GM23338 (cell line): ENCODE measurements around the gene TAS2R4. TPM values are rescaled to one million over a fixed set of nuclear protein-coding genes. Genes with fewer than 3 reads are reported as not detected.
"Not testable (repeated sequence)": the region's sequence is repeated elsewhere in the genome, so short reads cannot be mapped to it uniquely, and the experiment has no call there.

Experiments used
- ATAC-seq: fragments of 200-7000 bp; cut with Tn5 transposase; 3 replicates; pipeline ENCODE4 v1.9.1; 2020
- DNase-seq: peaks from one replicate; pipeline ENCODE4 v3.0.0-alpha.2; 2015; ENCODE audit warnings: low spot score
- H2AFZ ChIP-seq: fragments of 200-600 bp; sonication (generic); 2 replicates; pipeline ENCODE4 v1.8.0; 2016; ENCODE audit warnings: antibody characterized with exemption, mild to moderate bottlenecking, moderate library complexity
- H3F3A ChIP-seq: fragments of 200-600 bp; sonication (generic); replicated peaks from 2 replicates; pipeline ENCODE4 v1.8.0; 2017; ENCODE audit warnings: antibody characterized with exemption, mixed run types, low read depth
- H3K27ac ChIP-seq: fragments of 200-600 bp; sonication (generic); 2 replicates; pipeline ENCODE4 v1.6.1; 2016; ENCODE audit warnings: low read depth
- H3K27me3 ChIP-seq: fragments of 200-600 bp; sonication (generic); 2 replicates; pipeline ENCODE4 v1.8.0; 2016; ENCODE audit warnings: mild to moderate bottlenecking, mixed run types, moderate library complexity; ENCODE audit not compliant: insufficient read depth
- H3K36me3 ChIP-seq: fragments of 200-600 bp; sonication (generic); 2 replicates; pipeline ENCODE4 v1.8.0; 2016; ENCODE audit warnings: mild to moderate bottlenecking; ENCODE audit not compliant: insufficient read depth
- H3K4me1 ChIP-seq: fragments of 200-600 bp; sonication (generic); 2 replicates; pipeline ENCODE4 v1.8.0; 2016; ENCODE audit warnings: mild to moderate bottlenecking, moderate library complexity; ENCODE audit not compliant: insufficient read depth
- H3K4me2 ChIP-seq: fragments of 200-600 bp; sonication (generic); 2 replicates; pipeline ENCODE4 v1.7.1; 2017; ENCODE audit warnings: mixed run types
- H3K4me3 ChIP-seq: fragments of 200-600 bp; sonication (generic); 2 replicates; pipeline ENCODE4 v1.6.1; 2016; ENCODE audit warnings: mixed run types
- H3K79me2 ChIP-seq: fragments of 200-600 bp; sonication (generic); replicated peaks from 2 replicates; pipeline ENCODE4 v1.8.0; 2017; ENCODE audit warnings: mild to moderate bottlenecking; ENCODE audit not compliant: insufficient read depth
- H3K9me2 ChIP-seq: fragments of 200-600 bp; sonication (generic); 2 replicates; pipeline ENCODE4 v1.8.0; 2017; ENCODE audit not compliant: insufficient read depth
- H4K20me1 ChIP-seq: fragments of 200-600 bp; sonication (generic); replicated peaks from 2 replicates; pipeline ENCODE4 v1.8.0; 2017; ENCODE audit warnings: mild to moderate bottlenecking; ENCODE audit not compliant: insufficient read depth
- H3K27ac Mint-ChIP-seq: 2 replicates; pipeline ENCODE4 v1.8.0; 2020; ENCODE audit warnings: inconsistent platforms, mild to moderate bottlenecking, moderate library complexity, mixed read lengths
- H3K27me3 Mint-ChIP-seq: 3 replicates; pipeline ENCODE4 v1.8.0; 2022; ENCODE audit warnings: low read depth, mild to moderate bottlenecking, moderate library complexity, mixed read lengths, inconsistent platforms; ENCODE audit not compliant: insufficient read depth, poor library complexity
- H3K36me3 Mint-ChIP-seq: 3 replicates; pipeline ENCODE4 v1.8.0; 2021; ENCODE audit warnings: low read depth, mild to moderate bottlenecking, inconsistent platforms, moderate library complexity, mixed read lengths
- H3K4me1 Mint-ChIP-seq: 3 replicates; pipeline ENCODE4 v1.8.0; 2020; ENCODE audit warnings: mild to moderate bottlenecking, inconsistent platforms, mixed read lengths
- H3K4me3 Mint-ChIP-seq: 3 replicates; pipeline ENCODE4 v1.8.0; 2021; ENCODE audit warnings: moderate library complexity, mild to moderate bottlenecking, inconsistent platforms, mixed read lengths
- H3K9me3 Mint-ChIP-seq: 3 replicates; pipeline ENCODE4 v1.8.0; 2020; ENCODE audit warnings: moderate library complexity, mild to moderate bottlenecking, inconsistent platforms, mixed read lengths
- CREB1 ChIP-seq: fragments of 250-450 bp; sonication (Bioruptor Pico); IDR thresholded peaks from 2 replicates; pipeline ENCODE4 v1.5.0; 2020; ENCODE audit warnings: low read depth, mild to moderate bottlenecking, moderate library complexity
- EZH2phosphoT487 ChIP-seq: fragments of 200-600 bp; sonication (generic); IDR thresholded peaks from one replicate; pipeline ENCODE4 v1.8.1; 2018; ENCODE audit warnings: antibody characterized with exemption; ENCODE audit not compliant: unreplicated experiment
- REST ChIP-seq: IDR thresholded peaks from one replicate; pipeline ENCODE4 v1.6.1; 2018; ENCODE audit warnings: antibody characterized with exemption; ENCODE audit not compliant: unreplicated experiment
- ZNF114 ChIP-seq: fragments of 250-450 bp; sonication (Bioruptor Pico); IDR thresholded peaks from 2 replicates; pipeline ENCODE4 v1.5.0; 2020; ENCODE audit warnings: mild to moderate bottlenecking, moderate library complexity
- ZNF462 ChIP-seq: fragments of 250-450 bp; sonication (Bioruptor Pico); IDR thresholded peaks from 2 replicates; pipeline ENCODE4 v1.5.0; 2020; ENCODE audit warnings: mild to moderate bottlenecking, moderate library complexity
- polyA plus RNA-seq: library from polyadenylated mRNA; unstranded; fragments of >200 nt; fragmentation: Nextera tagmentation; extraction: Ambion mirVana; gene quantifications from 2 replicates; pipeline ENCODE4 v1.2.1, GENCODE V29; 2016
- total RNA-seq: library from RNA; depleted of rRNA; stranded (reverse); fragments of >200 nt; shearing (Covaris generic); gene quantifications from 2 replicates; pipeline ENCODE4 v1.2.3, GENCODE V29; 2014

The TAS2R4 gene
- total and polyA plus RNA-seq, 2 experiments from 2014 or later, result 1.2 to 4.2 TPM

GRCh38 chr7:141763797-141764196 lies 12.7 kb upstream of the TAS2R4 start, which contains the start of gene TAS2R3 (continued):
- TF ChIP-seq ZNF462, result no peak
- TF ChIP-seq REST, result no peak
- TF ChIP-seq ZNF114 (CRISPR knock-in tag), result no peak
- no peak for TF ChIP-seq CREB1 (CRISPR knock-in tag)
- TF ChIP-seq EZH2phosphoT487, result no peak

GRCh38 chr7:141770083-141770583 lies 6.3 kb upstream of the TAS2R4 start:
- ATAC-seq, H3K36me3 ChIP-seq, H3K27ac Mint-ChIP-seq, H3K4me1 ChIP-seq, H3K27me3 Mint-ChIP-seq, H3K4me3 ChIP-seq, H3F3A ChIP-seq, H2AFZ ChIP-seq, H3K27me3 ChIP-seq, H3K4me2 ChIP-seq, H3K4me1 Mint-ChIP-seq, H3K4me3 Mint-ChIP-seq, H4K20me1 ChIP-seq, DNase-seq, H3K27ac ChIP-seq, H3K9me2 ChIP-seq: not testable (repeated sequence)
- peaks cover 18% of the 10 kb centered on the region for H3K79me2 ChIP-seq
- Mint-ChIP-seq H3K36me3 (peaks cover 51% of the 10 kb centered on the region), H3K9me3 (peaks cover 28% of the 10 kb centered on the region)
